Breast epithelium (tissue), 3 donors: ENCODE data around the gene WFDC2.

Experiments
- POLR2A ChIP-seq: fragments of 450-650 bp; IDR thresholded peaks from one replicate; pipeline ENCODE4 v1.6.1; 2016; ENCODE audit warnings: antibody characterized with exemption, mild to moderate bottlenecking, moderate library complexity
- POLR2AphosphoS5 ChIP-seq, 3 donors: sonication (generic); formaldehyde crosslinking; IDR thresholded peaks; one replicate each; pipeline ENCODE4 v1.6.1; 2017; ENCODE audit warnings: antibody characterized with exemption in 3 of 3
- TF ChIP-seq, protein P1 (sequence below), 3 donors: fragments of 450-650 bp; IDR thresholded peaks; one replicate each; pipeline ENCODE4 v1.5.1; 2016 to 2017; ENCODE audit warnings: antibody characterized with exemption in 3 of 3, mild to moderate bottlenecking in 3 of 3, moderate library complexity in 3 of 3

DNA sequence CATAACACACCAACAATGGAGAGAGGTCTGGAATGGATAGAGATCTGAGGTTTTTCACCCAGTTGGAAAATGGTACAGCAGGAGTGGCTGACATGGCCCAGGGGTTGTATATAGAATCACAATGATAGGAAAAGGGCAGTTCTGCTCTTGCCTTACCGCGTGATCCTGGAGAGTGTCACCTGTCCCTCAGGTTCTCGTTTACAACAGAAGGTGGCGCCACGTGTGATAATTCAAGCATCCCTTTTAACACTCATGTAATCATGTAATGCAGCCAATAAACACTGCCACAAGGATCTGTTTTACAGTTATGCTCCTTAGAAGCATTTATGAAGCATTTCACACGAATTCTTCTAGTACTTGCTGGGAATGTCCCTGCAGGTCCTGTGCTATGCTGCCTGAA, 12.9 kb upstream of the WFDC2 start:
- TF ChIP-seq, protein P1, sequence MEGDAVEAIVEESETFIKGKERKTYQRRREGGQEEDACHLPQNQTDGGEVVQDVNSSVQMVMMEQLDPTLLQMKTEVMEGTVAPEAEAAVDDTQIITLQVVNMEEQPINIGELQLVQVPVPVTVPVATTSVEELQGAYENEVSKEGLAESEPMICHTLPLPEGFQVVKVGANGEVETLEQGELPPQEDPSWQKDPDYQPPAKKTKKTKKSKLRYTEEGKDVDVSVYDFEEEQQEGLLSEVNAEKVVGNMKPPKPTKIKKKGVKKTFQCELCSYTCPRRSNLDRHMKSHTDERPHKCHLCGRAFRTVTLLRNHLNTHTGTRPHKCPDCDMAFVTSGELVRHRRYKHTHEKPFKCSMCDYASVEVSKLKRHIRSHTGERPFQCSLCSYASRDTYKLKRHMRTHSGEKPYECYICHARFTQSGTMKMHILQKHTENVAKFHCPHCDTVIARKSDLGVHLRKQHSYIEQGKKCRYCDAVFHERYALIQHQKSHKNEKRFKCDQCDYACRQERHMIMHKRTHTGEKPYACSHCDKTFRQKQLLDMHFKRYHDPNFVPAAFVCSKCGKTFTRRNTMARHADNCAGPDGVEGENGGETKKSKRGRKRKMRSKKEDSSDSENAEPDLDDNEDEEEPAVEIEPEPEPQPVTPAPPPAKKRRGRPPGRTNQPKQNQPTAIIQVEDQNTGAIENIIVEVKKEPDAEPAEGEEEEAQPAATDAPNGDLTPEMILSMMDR (IDR thresholded peaks at IDR 0.05): peak in 1 of 3 donors; percentile 39
- no peak for TF ChIP-seq POLR2A
- no peak for TF ChIP-seq POLR2AphosphoS5 (IDR thresholded peaks at IDR 0.05)
